ENCODE measurements around the gene CIAO3.
"Not testable (repeated sequence)": the region's sequence is repeated elsewhere in the genome, so short reads cannot be mapped to it uniquely, and the experiment has no call there.

CIAO3 gene

GRCh38 chr16:760545-761343 is 19.9 kb upstream of the CIAO3 start, which contains the start of gene MSLN:
Gene MSLN (plus strand): TSS chr16:760734. CDS start chr16:762681, 1,947 bp downstream.
- in situ Hi-C loops (cut with HindIII; ENCODE audit: low sequenced_read_pairs), result no loop called here

GRCh38 chr16:760065-760464 is 19.3 kb upstream of the CIAO3 start:
- in situ Hi-C loops (cut with HindIII; ENCODE audit: low sequenced_read_pairs), result no loop called here

- in situ Hi-C loops (cut with HindIII; ENCODE audit: low sequenced_read_pairs), result no loop called here
Measured at GRCh38 chr16:759110-759910, 18.5 kb upstream of the CIAO3 start.

GRCh38 chr16:756428-756827 is 15.6 kb upstream of the CIAO3 start:
- in situ Hi-C loops (cut with HindIII; ENCODE audit: low sequenced_read_pairs), result no loop called here

- in situ Hi-C loops (cut with HindIII; ENCODE audit: low sequenced_read_pairs), result no loop called here
Measured at GRCh38 chr16:754656-755055, 13.9 kb upstream of the CIAO3 start.

- in situ Hi-C loops (cut with HindIII; ENCODE audit: low sequenced_read_pairs), result not testable (repeated sequence)
Measured at GRCh38 chr16:754121-754607, 13.4 kb upstream of the CIAO3 start.

GRCh38 chr16:752007-752312 is 11.2 kb upstream of the CIAO3 start:
- in situ Hi-C loops (cut with HindIII; ENCODE audit: low sequenced_read_pairs), result no loop called here

- in situ Hi-C loops (cut with HindIII; ENCODE audit: low sequenced_read_pairs), result no loop called here
Measured at GRCh38 chr16:751152-752006, 10.6 kb upstream of the CIAO3 start.

GRCh38 chr16:750485-750884 is 9.7 kb upstream of the CIAO3 start:
- in situ Hi-C loops (cut with HindIII; ENCODE audit: low sequenced_read_pairs), result no loop called here

- in situ Hi-C loops (cut with HindIII; ENCODE audit: low sequenced_read_pairs), result no loop called here
Measured at GRCh38 chr16:749010-749409, 8.2 kb upstream of the CIAO3 start.

GRCh38 chr16:747978-748746 is 7.4 kb upstream of the CIAO3 start:
- in situ Hi-C loops (cut with HindIII; ENCODE audit: low sequenced_read_pairs), result no loop called here

GRCh38 chr16:746637-747036 is 5.8 kb upstream of the CIAO3 start:
- in situ Hi-C loops (cut with HindIII; ENCODE audit: low sequenced_read_pairs), result no loop called here

GRCh38 chr16:745739-746138 is 4.9 kb upstream of the CIAO3 start:
- in situ Hi-C loops (cut with HindIII; ENCODE audit: low sequenced_read_pairs), result no loop called here

GRCh38 chr16:743794-744500 is 3.1 kb upstream of the CIAO3 start:
- in situ Hi-C loops (cut with HindIII; ENCODE audit: low sequenced_read_pairs), result no loop called here

GRCh38 chr16:742894-743293 is 2.1 kb upstream of the CIAO3 start:
- in situ Hi-C loops (cut with HindIII; ENCODE audit: low sequenced_read_pairs), result not testable (repeated sequence)

- in situ Hi-C loops (cut with HindIII; ENCODE audit: low sequenced_read_pairs), result no loop called here
Measured at GRCh38 chr16:741986-742629, 1.3 kb upstream of the CIAO3 start.

- in situ Hi-C loops (cut with HindIII; ENCODE audit: low sequenced_read_pairs), result no loop called here
Measured at GRCh38 chr16:740459-740763, 386 bp downstream of the CIAO3 start.

GRCh38 chr16:739560-740458 is 988 bp downstream of the CIAO3 start:
- in situ Hi-C loops (cut with HindIII; ENCODE audit: low sequenced_read_pairs), result no loop called here
